NCI-H2081 treated with DMSO at 0.1 percent for 48 hours (cell line): Measurements from ENCODE around the gene SLCO2B1.

Source experiments
- DNase-seq: peaks from one replicate; lab custom pipeline; 2025; lab: John Stamatoyannopoulos, UW

The SLCO2B1 gene

DNA sequence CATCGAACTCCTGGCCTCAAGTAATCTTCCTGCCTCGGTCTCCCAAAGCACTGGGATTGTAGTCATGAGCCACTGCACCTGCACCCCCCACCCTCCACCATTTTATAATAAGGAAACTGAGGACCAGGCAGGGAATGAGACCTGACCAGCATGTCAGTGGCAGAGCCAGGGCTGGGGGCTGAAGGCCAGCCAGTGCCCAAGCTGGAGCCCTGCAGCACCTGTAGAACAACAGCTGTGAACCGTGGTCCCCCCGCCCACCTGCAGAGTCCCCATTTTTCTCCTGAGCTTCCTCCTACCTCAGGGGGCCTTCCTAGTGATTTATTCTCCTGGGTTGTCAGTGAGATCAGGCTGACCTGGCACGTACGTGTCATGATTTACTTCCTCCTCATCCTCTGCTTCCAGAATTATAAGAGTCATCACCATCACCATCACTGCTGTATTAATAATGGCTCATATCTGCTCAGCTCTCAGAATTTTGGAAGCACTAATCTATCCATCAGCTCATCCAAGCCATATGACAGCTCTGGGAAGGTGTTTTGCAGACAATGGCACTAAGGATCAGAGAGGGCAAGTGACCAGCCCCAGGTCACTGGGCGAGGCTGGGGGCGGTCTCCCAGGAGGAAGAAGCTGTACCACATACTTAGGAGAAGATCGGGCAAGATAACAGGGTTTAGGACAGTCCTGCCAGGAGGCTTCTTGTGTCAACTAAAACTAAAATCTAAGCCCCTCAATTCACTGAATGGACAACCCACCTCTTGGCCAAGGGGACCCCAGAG lies 5.5 kb upstream of the SLCO2B1 start:
- no peak for DNase-seq

DNA sequence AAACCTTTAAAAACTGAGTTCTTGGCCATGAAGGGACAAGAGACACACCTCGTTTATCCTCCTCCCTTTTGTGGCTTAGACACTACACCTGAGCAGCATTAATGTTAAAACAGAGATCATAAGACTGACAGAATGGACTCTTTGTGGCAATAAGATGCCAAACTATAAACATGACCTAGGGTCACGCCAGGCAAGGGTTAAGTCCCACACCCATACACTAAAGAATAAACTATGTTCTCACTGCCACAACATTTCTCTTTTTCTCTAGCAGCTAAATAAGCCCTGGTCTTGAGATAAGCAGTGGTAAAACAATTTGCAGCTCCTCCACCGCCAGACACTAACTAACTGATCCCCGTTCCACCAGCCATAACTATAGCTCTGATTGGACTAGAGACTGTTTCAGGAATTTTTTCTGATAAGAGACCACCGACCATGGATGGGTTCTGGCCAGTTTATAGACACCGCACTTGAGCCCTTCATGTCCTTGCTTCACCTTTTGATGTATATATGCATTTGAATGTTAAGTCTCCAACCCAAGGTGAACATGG lies 4.9 kb upstream of the SLCO2B1 start:
- no peak for DNase-seq

DNA sequence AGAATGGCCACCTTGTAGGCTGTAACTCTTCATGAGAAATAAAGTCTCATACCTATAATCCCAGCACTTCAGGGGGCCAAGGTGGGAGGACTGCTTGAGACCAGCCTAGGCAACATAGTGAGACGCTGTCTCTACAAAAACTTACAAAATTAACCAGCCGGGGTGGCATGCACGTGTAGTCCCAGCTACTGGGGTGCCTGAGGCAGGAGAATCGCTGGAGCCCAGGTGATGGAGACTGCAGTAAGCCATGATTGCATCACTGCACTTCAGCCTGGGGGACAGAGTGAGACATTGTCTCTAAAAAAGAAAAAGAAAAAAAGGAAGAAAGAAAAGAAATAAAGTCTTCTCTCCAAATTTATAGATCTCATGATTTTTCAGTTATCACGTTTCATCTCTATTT lies 4.2 kb upstream of the SLCO2B1 start:
- DNase-seq = no peak

DNA sequence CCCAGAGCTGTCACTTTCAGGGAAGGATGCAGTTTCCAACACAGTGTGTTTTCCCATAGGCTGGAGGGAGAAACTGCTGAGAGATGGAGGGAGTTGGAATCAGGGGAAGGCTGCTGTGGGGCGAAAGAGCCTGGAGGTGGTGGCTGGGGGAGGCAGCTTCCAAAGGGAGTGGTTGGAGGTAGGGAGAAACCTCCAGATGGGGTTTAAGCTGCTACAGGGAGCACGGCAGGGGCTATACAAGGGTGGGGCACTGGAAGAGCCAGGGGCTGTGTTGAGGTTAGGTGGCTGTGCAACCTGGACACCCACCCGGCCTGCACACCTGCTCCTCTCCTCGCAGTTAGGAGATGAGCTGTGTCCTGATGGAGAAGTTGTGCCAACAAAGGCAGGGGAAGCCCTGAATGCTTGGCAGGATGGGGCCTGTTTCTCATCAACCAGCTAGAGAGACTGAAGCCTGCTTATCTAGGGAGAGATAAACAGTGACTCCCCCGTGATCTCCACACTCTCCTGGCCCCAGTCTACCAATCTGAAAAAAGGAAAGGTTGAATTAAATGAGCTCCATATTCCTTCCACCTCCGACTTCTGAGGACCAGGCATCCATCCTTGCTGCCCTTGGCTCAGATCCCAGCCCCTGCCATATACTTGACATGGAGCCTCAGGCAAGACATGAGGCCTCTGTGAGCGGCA lies 3.6 kb upstream of the SLCO2B1 start:
- DNase-seq = no peak

DNA sequence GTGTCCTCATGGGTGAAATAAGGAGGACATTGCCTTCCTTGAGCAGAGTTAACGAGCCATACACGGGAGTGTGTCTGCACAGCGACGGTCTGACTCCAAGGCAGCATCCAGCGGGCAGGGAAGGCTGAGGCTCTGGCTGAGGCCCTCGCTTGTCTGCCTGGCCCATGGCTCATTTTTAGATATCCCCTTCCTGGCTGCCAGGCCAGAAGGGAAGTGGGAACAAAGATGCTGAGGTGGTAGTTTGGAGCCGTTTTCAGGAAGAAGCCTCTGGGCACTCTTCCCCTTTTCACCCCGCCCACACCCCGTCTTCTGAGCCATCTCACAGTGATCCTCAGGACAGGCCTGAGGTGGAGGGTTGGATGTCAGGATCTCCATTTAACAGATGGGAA lies 3.0 kb upstream of the SLCO2B1 start:
- no peak for DNase-seq

DNA sequence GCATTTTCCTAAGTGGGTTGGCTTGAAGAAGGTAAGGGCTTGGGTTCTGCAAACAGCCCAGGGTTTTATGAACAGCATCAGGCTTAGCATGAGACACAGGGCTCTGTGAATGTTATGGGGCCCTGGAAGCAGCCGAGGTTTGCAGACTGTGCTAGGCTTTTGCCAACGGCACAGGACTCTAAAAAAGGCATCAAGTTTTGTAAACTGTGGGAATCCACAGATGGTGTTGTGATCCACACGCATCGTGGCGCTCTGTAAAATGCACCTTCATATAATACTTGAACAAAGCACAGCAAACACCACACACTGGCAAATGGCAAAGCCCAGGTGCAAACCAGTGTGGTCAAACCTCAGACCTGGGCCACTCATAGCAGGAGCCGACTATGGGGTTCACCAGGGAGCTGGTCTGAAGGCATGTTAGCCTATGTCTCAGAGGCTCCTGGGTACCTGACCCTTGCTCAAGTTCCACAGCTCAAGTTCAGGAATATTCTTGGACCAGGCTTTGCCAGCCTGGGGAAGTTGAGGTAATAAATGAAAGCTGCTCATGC lies 2.4 kb upstream of the SLCO2B1 start:
- DNase-seq = no peak

DNA sequence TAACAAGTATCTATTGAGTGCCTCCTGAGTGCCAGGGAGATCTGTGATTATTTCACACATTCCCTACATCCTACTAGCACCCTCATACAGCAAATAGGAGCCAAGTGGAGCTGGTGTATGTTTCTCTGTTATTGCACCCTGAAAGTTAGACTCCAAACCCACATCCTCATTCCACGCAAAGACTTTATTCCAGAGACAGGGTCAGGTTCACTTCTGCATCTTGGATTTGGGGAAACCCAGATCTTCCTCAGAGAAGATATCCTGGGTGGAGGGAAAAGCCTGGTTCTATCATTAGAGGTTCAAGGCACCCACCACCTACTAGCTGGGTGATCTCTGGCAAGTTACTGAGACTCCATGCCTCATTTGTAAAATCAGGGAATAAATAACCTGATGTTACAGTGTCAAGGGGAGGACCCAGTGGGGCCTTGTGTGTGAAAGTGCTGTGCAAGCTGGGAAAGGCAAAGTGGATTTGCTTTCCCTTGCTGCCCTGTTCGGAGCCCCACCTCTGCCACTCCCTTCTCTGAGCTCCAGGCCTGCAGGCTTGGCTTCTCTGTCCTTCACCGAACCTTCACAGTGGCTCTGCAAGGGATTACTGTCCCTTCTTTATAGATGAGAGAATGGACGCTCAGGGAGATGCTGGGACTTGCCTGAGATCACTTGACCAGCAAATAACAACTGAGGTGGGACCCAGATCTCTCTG lies 991 bp upstream of the SLCO2B1 start:
- no peak for DNase-seq

DNA sequence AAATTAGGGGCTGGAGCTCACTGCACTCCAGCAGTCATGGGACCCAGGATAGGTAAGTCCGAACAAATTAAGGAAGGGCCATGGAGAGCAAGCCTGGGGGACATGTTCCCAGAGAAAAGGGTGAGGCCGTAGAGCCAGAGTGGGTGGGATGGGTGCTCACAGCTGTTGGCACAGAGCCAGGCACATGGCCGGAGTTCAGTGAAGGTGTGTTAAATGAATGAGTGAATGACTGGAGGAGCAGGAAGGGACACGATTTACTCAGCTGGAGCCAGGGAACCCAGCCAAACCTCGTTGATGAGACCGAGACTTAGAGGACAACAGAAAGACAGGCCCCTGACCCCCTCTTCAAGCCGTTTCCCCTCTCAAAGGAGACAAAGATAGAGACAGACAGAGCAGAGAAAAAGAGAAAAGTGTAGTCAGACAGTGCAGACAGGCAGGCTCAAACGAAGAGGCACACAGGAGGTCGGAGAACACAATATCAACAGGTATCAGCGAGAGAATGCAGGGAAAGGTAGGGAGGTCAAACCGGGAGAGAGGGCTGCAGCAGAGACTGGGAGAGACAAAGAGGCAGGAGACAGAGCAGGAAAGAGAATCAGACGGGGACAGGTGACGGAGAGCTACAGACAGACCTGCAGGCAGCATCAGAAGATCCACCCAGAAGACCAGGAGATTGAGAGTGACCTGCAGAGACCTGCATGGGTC lies 590 bp downstream of the SLCO2B1 start:
- no peak for DNase-seq

DNA sequence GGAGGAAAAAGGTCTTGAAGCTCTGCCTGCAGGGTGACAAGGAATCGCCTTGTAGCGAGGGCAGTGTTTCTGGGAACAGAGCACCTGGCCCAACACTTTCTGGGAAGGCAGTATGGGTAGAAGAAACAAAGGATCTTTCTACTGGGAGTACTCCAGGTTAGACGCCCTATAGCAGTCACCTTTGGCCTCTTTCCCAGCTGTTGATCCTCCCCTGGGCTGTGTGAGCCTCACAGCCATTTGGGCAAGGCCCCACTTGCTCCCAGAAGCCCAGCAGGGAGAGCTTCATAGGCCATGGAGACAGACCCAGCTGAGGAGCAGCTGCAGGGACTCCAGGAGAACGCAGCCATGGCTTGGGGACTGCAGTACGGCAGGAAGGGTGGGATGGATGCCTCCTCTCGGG lies 1.2 kb downstream of the SLCO2B1 start:
- no peak for DNase-seq

DNA sequence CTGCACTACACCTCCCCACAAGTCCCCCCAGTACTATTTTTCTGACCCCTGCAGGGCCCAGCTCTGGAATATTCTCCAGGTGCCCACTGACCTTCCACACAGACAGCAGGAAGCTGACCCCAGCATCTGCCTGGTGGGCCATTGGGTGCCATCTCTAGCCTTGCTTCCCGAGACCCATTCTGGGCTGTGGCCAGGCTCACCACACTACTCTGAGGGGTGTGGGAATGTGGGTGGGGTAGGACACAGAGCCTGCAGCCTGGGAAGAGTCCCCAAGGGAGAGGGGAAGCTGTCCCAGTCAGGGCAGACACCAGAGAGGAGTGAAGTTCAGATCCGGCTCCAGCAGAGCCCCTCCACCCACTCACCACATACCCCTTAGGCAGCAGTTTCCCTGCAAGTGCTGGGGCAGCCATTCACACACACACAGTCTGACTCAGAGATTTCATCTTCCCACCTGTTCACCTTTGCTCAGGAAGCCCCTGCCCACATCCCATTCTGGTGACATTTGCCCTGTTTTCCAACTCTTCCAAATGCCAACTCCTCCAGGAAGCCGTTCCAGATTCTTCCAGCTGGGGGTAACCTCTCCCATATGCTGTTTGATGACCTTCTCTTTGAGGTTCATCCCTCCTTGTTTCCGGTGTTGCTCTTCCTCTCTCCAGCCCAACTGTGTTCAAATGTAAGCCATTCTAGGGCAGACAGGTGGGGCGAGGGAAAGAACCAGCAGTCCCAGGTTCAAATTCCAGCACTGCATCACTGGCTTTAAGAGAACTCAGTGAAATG lies 1.9 kb downstream of the SLCO2B1 start:
- DNase-seq = no peak

DNA sequence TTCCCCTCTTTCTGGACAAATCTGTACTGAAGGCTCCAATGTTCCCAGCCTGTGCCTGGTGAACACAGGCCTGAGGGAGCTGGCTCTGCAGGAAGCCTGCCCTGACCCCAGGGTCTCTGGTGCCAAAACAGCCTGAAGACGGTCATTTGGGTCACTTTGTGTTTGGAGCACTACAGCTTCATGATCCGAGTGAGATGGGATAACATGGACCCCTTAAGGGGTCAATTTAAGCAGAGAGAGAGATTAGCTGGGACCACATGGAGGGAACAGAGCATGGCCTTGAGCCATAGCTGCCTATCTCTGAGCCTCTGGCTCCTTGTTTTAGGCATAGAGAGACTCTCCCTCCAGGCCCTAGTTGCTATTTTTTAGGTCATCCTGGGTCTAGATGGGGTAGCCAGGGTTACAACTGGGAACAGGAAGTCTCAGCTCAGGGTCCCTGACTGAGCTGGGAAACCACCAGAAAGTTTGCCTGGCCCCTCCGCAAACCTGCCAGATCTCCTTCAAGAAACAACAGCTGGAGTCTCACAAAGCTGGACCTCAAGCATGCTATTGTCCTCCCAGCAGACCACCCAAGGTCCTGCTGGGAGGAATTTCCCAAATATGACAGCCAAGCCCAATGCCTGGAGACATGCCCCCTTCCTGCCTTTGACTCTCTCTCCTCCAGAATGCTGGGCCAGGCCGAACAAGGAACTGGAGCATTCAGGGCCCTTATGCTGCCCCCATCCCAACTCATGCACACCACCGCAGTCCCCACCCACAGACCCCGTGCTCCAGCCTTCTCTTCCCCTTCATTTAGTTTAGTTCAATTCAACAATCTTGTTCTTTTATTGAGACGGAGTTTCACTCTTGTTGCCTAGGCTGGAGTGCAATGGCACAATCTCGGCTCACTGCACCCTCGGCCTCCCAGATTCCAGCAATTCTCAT lies 4.0 kb downstream of the SLCO2B1 start:
- no peak for DNase-seq

DNA sequence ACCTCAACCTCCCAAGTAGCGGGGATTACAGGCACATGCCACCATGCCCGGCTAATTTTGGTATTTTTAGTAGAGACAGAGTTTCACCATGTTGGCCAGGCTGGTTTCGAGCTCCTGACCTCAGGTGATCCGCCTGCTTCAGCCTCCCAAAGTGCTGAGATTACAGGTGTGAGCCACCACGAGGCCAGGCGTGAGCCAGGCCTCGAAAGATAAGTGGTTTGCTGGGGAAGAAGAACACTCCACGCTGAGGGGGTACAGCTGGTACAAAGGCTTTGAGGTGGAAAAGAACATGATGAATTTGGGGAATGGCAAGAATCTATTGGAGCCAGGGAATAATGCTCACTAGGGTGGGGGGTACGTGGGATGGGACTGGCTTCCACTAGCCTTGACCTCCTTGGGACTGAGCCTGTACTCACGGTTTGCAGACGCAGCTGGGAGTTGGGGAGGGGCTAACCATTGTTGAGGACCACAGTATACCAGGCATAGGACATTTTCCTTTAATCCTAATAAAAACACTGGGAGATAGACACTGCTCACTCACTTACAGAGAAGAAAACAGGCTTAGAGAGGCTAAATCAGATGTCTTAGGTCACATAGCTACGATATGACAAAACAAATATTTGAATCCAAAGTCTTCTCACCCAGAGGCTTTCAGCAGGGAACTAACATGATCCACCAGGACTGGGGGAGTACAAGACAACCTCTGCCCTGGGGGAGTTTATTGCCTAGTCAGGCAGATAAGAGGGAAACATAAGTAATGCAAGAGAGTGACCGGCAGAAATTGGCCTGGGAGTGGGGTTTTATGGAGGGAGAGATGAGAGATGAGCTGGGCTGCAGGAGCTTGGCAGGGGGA lies 4.9 kb downstream of the SLCO2B1 start:
- DNase-seq = no peak

DNA sequence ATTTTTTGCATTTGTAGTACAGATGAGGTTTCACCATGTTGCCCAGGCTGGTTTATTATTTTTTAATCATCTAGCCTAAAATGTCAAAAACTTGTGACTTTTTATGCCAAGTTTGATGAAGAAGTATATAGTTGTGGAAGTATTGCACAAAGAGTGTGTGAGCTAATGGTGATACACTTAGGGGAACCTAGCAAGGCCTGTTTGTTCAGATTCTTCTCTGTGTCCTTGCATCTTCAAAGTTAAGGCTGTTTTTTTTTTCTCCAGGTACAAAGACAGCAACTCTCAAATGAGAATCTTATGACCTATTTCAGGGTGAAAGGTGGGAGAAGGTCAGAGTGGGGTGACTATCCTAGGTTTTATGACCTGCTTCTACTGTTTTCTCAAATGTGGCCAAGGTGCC lies 7.3 kb downstream of the SLCO2B1 start:
- DNase-seq = no peak

DNA sequence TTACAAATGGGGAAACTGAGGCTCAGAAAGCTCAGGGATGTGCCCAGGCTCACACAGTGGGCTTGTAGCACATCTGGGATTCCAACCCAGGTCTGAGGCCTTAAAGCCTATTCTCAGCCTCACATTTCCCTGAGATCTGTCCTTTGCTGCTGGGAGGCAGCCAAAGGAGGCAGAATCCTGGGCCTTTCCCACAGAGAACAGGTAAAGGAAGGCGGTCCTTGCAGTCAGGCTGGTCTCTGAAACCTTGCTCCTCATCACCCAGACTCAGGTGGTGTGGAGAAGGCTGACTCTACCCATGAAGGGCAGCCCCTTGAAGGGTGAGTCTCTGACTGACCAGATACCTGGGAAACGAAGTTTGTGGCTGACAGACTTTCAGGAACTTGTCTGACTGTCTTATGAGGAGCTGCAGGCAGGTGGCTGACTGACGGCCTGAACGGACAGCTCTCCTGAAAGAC lies 7.8 kb downstream of the SLCO2B1 start:
- no peak for DNase-seq

DNA sequence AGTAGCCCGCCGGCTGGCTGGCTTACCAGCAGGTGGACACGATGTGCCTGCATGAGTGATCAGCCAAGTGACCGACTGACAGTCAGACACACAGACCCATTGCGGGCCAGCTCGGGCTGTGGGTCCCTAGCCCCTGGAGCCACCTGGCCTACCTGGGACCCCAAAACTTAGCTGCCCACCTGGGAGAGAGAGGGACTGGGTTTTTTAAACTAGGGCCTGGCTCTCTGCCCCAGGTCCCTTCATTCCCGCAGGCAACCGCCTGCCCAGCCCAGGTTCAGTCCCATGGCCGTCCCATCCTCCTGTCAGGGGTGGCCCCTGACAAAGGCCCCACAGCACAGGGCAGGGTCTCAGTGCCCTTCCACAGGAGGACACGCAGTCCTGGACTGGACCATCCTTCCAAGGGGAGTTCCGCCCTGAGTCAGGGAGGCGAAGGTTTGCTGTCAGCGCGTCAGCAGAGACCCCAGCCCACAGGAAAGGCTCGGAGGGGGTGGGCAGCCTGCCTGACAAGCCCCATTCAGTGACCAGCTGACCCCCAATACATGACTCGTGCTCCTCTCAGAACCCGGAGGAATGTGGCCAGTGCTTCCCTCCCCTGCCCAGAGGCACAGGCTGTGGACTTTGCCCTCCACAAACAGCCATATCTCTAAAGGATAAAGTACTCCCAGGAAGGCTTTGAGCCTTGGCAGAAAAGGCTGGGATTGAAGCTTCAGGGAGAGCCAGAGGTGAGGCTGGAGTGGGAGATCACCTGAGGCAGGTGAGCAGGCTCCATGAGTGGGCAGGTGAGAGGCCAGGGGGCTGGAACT lies 8.4 kb downstream of the SLCO2B1 start:
- DNase-seq = no peak

DNA sequence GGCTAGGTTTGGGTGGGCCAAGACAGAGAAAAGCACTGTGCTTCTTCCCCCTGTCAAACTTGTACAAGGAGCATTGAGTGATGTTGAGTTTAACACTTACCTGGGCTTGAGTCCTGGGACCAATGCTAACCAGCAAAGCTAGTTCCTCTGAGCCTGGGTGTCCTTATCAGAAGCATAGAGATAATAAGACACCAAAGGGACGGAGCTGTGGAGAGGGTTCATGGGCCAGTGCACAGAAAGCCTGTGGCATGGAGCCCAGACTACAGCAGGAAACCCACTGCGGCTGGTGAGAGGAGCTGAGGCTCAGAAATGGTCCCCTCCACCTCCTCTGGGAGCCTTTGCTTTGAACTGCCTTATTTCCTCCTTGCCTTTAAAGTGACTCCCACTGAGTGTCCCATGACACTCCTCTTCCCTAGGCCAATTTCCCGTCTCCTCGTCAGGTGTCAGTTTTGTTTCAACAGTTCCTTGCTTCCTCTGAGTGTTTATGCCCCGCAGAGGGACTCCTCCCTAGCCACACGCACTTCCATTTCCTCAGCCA lies 9.4 kb downstream of the SLCO2B1 start:
- no peak for DNase-seq

DNA sequence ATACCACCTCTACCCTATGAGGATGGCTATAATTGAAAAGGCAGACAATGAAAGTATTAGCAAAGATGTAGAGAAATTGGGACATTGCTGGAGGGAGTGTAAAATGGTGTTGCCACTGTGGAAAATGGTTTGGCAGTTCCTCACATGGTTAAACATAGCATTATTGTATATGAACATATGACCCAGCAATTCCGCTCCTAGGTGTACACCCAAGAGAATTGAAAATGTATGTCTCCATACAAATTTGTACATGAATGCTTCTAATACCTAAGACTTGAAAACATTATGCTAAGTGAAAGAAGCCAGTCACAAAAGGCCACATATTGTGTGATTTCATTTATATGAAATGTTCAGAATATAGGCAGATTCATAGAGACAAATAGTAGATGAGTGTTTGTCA lies 10.0 kb downstream of the SLCO2B1 start:
- no peak for DNase-seq
